ENCODE results near the gene DGKK.

- TF ChIP-seq CTCF (conservative IDR thresholded peaks at IDR 0.05; ENCODE audit: low read length) (no peak), EZH2phosphoT487 (IDR thresholded peaks at IDR 0.05; ENCODE audit: borderline replicate concordance) (no peak)
These were observed 84.1 kb downstream of the DGKK start for GRCh38 chrX:50386520-50386919.

Measured in Loucy (cell line).